GM19099 (cell line): ENCODE data around the gene ARHGEF28.

Source experiments
- POLR2A ChIP-seq: IDR thresholded peaks from 3 replicates; pipeline ENCODE4 v1.6.1; 2011; ENCODE audit warnings: low read depth; ENCODE audit not compliant: insufficient read length; ENCODE audit errors: extremely low read depth

Gene ARHGEF28

DNA sequence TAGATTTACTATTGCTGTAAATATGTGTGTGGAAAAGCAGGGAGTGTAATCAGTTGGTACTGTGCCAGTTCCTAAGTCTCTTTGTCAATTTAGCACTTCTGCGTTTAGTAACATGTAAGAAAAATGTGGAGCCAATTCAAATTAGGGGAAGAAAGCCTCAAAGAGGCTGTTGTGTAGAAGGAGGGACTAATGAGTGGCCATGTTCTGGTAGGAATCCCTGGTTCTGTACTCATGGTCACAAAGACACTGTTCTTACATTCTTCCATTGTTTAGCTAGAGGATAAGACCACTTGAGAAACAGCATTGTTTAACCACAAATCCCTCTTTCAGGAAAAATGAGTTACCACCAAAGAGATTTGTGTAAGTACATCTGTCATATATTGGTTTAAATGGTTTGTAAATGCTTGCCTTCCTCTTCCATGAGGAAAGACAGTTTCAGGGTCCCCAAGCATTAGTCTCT lies 14.9 kb downstream of the ARHGEF28 start:
- TF ChIP-seq POLR2A, result no peak

DNA sequence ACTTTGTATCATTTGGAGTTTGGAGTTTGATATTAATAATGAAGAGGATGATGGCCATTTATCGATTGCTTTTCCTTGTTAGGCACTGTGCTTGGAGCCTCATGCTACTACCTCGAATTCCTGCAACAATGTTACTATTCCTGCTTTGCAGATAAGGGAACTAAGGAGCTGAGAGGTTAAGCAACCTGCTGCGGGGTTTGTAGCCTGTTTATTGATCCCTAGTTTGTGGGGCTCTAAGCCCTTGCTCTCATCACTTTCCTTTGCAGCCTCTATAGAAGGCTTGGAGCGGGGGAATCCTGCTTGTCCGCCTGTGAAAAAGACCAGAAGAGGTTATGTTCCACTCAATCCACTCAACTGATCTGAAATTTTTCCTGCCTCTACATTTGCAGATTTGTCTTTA lies 15.8 kb downstream of the ARHGEF28 start:
- TF ChIP-seq POLR2A, result no peak

GRCh38 chr5:73642344-73642743 lies 16.3 kb downstream of the ARHGEF28 start:
- no peak for TF ChIP-seq POLR2A

DNA sequence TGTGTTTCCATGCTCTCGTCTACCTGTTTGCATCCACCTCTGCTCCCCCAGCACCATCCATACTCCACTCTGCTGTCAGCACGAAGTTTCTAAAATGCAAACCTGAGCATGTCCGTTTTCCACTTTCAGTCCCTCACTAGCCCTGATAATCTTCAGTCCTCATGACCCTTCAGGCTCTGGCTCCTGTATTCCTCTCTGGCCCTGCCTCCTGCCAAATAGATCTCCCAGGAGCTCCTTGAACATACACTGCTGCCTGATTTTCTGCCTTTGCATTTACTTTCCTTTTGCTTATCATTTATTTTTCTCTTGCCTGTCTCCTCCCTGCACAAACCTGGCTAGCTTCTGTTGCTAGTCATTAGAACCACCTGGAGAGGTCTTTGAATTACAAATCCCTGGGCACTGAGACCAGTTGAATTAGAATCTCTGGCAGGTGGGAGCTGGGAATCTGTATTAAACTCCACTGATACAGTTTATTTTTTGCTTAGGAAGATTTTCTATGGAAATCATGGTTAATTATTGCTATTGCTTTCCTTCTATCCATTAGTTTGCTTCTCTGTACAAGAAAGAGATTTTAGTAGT lies 18.5 kb downstream of the ARHGEF28 start:
- TF ChIP-seq POLR2A, result no peak

DNA sequence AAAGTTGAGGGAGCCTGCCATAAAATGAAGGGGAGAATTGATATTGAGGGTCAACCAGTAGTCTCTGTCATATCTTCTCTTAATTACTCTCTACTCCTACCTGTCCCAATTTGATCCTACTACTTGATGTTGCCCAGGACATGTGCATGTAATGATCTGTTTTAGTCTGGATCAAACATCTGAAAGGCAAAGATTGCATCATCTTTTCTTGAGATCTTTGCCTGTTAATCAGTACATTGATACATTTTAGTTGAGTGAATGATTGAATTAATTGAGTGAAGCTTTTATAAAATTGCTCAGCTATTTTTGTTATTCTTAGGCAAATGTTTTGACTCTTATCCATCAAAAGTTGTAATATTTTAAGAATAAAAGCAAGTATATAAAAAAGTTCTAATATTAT lies 21.7 kb downstream of the ARHGEF28 start:
- no peak for TF ChIP-seq POLR2A

DNA sequence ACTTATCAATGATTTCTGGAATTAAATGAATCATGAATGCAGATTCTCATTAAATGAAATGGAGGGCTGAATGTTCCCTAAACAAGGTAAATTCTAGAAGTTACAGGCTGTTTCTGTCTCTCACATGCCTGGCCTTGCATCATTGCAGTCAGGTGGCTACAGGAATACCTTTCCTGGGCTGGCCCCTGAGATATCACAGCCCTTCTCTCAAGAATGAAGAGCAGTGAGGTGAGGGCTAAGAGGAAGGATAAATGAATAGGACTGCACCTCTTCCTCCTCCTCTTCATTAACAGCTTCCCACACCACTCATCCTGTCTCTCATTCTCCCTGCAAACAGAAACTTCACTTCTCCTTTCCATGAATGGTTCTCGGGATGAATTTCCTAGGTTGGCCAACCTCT lies 22.5 kb downstream of the ARHGEF28 start:
- no peak for TF ChIP-seq POLR2A

DNA sequence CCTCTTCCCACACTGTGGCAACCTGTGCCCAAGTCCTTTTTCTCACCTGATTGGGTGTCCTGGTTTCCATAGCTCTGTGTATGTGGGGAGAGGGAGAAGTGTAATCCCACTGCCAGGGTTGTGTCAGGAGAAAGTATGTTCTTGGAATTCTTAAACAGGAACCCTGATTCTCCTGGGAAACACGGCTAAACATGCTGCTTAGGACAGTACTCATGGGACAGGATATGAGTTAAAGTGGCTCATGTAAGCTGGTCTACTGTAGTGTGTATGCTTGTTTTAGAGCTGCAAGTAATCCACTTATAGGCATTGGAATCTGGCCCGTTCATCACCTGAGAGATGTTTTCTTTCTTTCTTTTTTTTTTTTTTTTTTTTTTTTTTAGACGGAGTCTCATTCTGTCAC lies 23.9 kb downstream of the ARHGEF28 start:
- no peak for TF ChIP-seq POLR2A

- no peak for TF ChIP-seq POLR2A
Measured at GRCh38 chr5:73652391-73652790, 26.4 kb downstream of the ARHGEF28 start.

- no peak for TF ChIP-seq POLR2A
Measured at GRCh38 chr5:73654171-73654811, 28.3 kb downstream of the ARHGEF28 start.

DNA sequence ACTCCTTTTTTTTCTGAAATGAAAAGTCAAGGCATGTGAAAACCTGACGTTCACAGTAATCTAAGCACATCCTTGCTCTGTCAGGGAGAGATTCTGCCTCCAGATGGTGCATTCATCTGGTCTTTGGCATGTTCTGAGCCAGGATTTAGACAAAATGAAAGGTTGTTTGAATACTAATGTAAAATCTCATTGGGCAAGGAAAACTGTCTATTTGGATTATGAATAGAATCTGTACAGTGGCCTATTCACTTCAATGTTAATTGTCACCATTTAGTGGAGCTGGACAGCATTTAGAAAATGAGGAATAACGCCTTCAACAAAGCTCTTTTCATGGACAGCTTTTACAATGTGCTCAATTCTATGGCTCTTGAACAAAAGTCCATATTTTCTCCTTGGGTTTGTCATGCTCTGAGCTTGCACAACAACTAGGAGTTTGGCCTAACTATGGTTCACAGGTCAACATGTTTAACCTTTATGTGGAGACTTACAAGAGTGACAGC lies 28.9 kb downstream of the ARHGEF28 start:
- no peak for TF ChIP-seq POLR2A

DNA sequence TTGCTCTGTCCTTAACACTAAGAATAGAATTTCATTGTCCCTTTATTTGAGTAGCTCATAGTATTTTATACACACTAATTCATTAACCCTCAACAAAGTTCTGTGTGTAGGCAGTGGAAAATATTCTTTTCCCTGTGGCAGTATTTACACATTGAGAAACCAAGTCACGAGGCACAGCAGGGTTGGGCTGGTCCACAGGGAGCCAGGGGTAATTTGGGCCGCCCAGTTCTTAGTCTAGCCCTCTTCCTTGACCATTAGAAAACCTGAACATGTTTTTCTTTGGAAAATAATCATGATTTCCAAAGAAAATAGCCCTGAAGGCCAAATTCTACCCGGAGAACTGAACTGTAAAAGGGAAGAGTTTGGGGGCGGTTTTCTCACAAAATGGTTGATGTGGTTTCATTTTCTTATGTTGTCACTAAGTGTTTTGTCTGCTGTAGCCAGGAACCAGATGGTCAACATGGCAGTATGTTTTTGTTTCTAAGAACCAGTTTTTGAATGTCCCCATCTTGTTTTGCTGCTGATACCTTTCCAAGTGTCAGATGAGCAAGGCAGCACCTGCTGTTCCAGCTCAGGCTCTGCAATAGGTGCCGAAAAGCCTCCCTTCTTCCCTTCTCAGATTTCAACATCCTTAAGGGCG lies 29.6 kb downstream of the ARHGEF28 start:
- TF ChIP-seq POLR2A, result no peak

GRCh38 chr5:73661753-73662152 lies 35.8 kb downstream of the ARHGEF28 start:
- TF ChIP-seq POLR2A, result no peak

DNA sequence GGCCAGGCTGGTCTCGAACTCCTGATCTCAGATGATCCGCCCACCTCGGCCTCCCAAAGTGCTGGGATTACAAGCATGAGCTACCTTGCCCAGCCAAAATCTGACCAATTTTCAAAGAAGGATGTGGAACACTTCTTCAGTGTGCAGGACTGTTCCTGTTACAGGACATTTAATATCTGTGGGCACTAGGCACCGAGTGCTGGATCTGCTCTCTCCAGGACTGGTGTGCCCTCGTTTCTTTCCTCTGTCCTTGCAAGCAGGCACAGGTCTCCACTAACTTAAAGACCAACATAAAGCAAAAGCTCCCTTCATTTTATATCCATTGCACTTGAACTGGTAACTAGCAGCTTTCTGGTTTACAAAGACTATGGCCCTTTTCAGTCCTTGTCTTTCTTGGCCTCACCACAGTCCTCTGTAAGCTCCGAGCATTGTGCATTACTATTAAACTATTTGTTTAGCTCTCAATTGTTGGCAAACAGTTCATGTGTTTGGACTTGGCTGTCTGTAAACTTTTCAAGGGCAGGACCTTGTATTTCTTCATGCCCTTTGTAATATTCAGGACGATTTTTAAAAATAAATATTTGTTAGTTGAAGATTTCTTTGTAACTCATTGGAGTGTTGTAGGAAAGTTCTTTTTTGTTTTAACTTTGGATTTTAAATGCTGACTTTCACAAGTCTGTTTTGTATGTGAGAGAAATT lies 37.3 kb downstream of the ARHGEF28 start:
- no peak for TF ChIP-seq POLR2A

DNA sequence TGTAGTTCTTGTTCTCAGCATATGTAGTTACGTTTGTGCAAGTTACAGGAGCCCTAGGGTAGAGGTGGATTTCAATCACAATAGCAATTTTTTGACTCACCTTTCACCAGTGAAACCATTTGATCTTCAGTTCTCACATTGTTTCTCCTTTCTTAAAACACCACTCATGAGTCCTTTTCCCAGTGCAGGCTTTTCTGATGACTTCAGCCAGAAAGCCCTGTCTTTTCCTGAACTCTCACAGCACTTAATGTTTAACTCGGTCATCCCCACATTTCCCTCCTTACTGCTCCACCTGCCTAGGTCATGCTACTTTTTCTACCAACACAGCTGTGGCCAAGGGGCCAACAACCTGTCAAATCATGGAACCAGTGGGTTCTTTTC lies 37.9 kb downstream of the ARHGEF28 start:
- TF ChIP-seq POLR2A, result no peak

DNA sequence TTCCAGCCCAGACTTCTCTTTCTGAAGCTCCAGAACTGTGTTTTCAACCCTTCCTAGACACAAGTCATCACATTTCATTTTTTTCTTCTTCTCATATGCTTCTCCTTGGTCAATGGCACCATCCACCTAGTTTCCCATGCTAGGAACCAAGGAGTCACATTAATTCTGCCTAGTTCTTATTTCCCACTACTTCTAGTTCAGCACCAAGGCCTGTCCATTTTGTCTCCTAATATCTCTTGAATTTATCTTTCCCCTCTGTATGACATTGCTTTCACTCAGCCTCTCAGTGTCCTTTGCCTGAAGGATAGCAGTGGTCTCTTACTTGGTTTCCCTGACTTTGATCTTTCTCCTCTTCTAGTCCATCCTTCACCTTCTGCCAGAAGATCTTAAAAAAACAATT lies 38.8 kb downstream of the ARHGEF28 start:
- no peak for TF ChIP-seq POLR2A

GRCh38 chr5:73666891-73667290 lies 40.9 kb downstream of the ARHGEF28 start:
- no peak for TF ChIP-seq POLR2A

- TF ChIP-seq POLR2A, result no peak
Measured at GRCh38 chr5:73668017-73668416, 42.0 kb downstream of the ARHGEF28 start.
